G401.6 (cell line): ENCODE measurements around the gene GLUL.
"Not testable (repeated sequence)": the region's sequence is repeated elsewhere in the genome, so short reads cannot be mapped to it uniquely, and the experiment has no call there.

Experiments used
- FAIRE-seq: peaks from 2 replicates; lab custom pipeline; 2012; peaks lifted over from hg19 to GRCh38; lab: Jason Lieb, UNC

Gene GLUL

GRCh38 chr1:182367926-182368325 is 23.7 kb downstream of the GLUL start:
- FAIRE-seq, result no peak

GRCh38 chr1:182366596-182366995 is 25.0 kb downstream of the GLUL start:
- FAIRE-seq, result no peak

- FAIRE-seq, result no peak
Observed at GRCh38 chr1:182359645-182360044, 31.9 kb downstream of the GLUL start.

- FAIRE-seq, result no peak
Observed at GRCh38 chr1:182357913-182358312, 33.7 kb downstream of the GLUL start.

- no peak for FAIRE-seq
Observed at GRCh38 chr1:182357171-182357570, 34.4 kb downstream of the GLUL start.

GRCh38 chr1:182355723-182356098 is 35.9 kb downstream of the GLUL start:
- FAIRE-seq, result no peak

- FAIRE-seq, result no peak
Observed at GRCh38 chr1:182351790-182352364, 39.7 kb downstream of the GLUL start.

GRCh38 chr1:182350839-182351238 is 40.8 kb downstream of the GLUL start:
- no peak for FAIRE-seq

GRCh38 chr1:182348961-182349747 is 42.4 kb downstream of the GLUL start:
- no peak for FAIRE-seq

- no peak for FAIRE-seq
Observed at GRCh38 chr1:182347019-182347418, 44.6 kb downstream of the GLUL start.

GRCh38 chr1:182340233-182341058 is 51.1 kb downstream of the GLUL start:
- FAIRE-seq, result no peak

GRCh38 chr1:182339684-182340083 is 51.9 kb downstream of the GLUL start:
- FAIRE-seq, result no peak

GRCh38 chr1:182338806-182339370 is 52.7 kb downstream of the GLUL start:
- FAIRE-seq, result no peak

GRCh38 chr1:182337736-182338571 is 53.6 kb downstream of the GLUL start:
- no peak for FAIRE-seq

- FAIRE-seq, result no peak
Observed at GRCh38 chr1:182335771-182336566, 55.6 kb downstream of the GLUL start.

- not testable (repeated sequence) for FAIRE-seq
Observed at GRCh38 chr1:182333071-182333571, 58.5 kb downstream of the GLUL start.

GRCh38 chr1:182332261-182333060 is 59.1 kb downstream of the GLUL start:
- no peak for FAIRE-seq
